DMS 273 treated with DMSO at 0.1 percent for 48 hours (cell line): ENCODE data around the gene MSI2.

Experiments used
- DNase-seq: peaks from one replicate; lab custom pipeline; 2025; lab: John Stamatoyannopoulos, UW

MSI2 gene

GRCh38 chr17:57416369-57416768 lies 160.0 kb downstream of the MSI2 start:
- no peak for DNase-seq

- no peak for DNase-seq
Observed at GRCh38 chr17:57417956-57418355, 161.6 kb downstream of the MSI2 start.

- no peak for DNase-seq
Observed at GRCh38 chr17:57418463-57419246, 162.3 kb downstream of the MSI2 start.

- no peak for DNase-seq
Observed at GRCh38 chr17:57419940-57420550, 163.7 kb downstream of the MSI2 start.

- DNase-seq = peak; percentile 67
Observed at GRCh38 chr17:57420734-57421717, 164.7 kb downstream of the MSI2 start.

- no peak for DNase-seq
Observed at GRCh38 chr17:57422574-57423164, 166.3 kb downstream of the MSI2 start.

GRCh38 chr17:57423541-57423940 lies 167.2 kb downstream of the MSI2 start:
- no peak for DNase-seq

GRCh38 chr17:57424273-57424672 lies 167.9 kb downstream of the MSI2 start:
- DNase-seq = no peak

GRCh38 chr17:57424777-57425188 lies 168.5 kb downstream of the MSI2 start:
- no peak for DNase-seq

- DNase-seq = no peak
Observed at GRCh38 chr17:57425431-57425830, 169.1 kb downstream of the MSI2 start.

GRCh38 chr17:57425903-57426880 lies 169.9 kb downstream of the MSI2 start:
- no peak for DNase-seq

- DNase-seq = no peak
Observed at GRCh38 chr17:57429966-57430365, 173.6 kb downstream of the MSI2 start.

- no peak for DNase-seq
Observed at GRCh38 chr17:57431415-57431814, 175.1 kb downstream of the MSI2 start.

- no peak for DNase-seq
Observed at GRCh38 chr17:57432507-57433277, 176.4 kb downstream of the MSI2 start.

GRCh38 chr17:57433452-57433851 lies 177.1 kb downstream of the MSI2 start:
- no peak for DNase-seq

GRCh38 chr17:57434361-57434760 lies 178.0 kb downstream of the MSI2 start:
- no peak for DNase-seq

GRCh38 chr17:57436565-57436964 lies 180.2 kb downstream of the MSI2 start:
- DNase-seq = no peak

- no peak for DNase-seq
Observed at GRCh38 chr17:57438066-57438731, 181.9 kb downstream of the MSI2 start.

GRCh38 chr17:57439651-57440050 lies 183.3 kb downstream of the MSI2 start:
- no peak for DNase-seq
